K562 (cell line): ENCODE measurements around the gene UBASH3B. TPM values are rescaled to one million over a fixed set of nuclear protein-coding genes. Genes with fewer than 3 reads are reported as not detected.
A peak's percentile ranks its signal among the peaks of the same experiment; 100 is the strongest.

Experiments used
- ATAC-seq: fragments of 200-7000 bp; cut with Tn5 transposase; 3 replicates; pipeline ENCODE4 v1.9.1; 2020; ENCODE audit warnings: moderate library complexity
- BruUV-seq: library from RNA; stranded (reverse); fragments of 400-500 nt; replicated peaks from 2 replicates; lab custom pipeline; 2021; lab: Mats Ljungman, UMichigan
- CTCF ChIA-PET: fragments of 300-600 bp; formaldehyde crosslinking; extraction: SDS; loops from one replicate; lab custom pipeline; 2021; ENCODE audit warnings: low intra/inter-chr PET ratio; lab: Yijun Ruan, JAX
- POLR2A ChIA-PET: fragments of 300-600, 350-650 bp; sonication (Branson Sonifier 250); formaldehyde crosslinking; extraction: SDS; loops from one replicate; lab custom pipeline; 2021; ENCODE audit warnings: antibody characterized with exemption, inconsistent platforms; lab: Yijun Ruan, JAX
- DNase-seq, 4 experiments: peaks; one replicate each; pipeline versions ENCODE4 v3.0.0 to v3.0.0-alpha.2; 2011 to 2018; ENCODE audit warnings: low spot score in 3 of 4, mixed read lengths in 3 of 4; ENCODE audit errors: extremely low read depth in 1 of 4
- FAIRE-seq: peaks from 2 replicates; lab custom pipeline; 2011; peaks lifted over from hg19 to GRCh38; lab: Jason Lieb, UNC
- H2AFZ ChIP-seq: 2 replicates; pipeline ENCODE4 v1.6.0; 2011; ENCODE audit warnings: low read depth, low read length, control low read depth, inconsistent platforms
- H3K27ac ChIP-seq: fragments of 200-600 bp; 3 replicates; pipeline ENCODE4 v1.8.0; 2011; ENCODE audit warnings: low read depth, mild to moderate bottlenecking, control low read depth, inconsistent platforms, low read length, moderate library complexity, mixed read lengths; ENCODE audit errors: extremely low read depth
- H3K27me3 ChIP-seq, 2 experiments: fragments of 300-600 bp in 1 of 2; 2 replicates in 1 of 2; 3 replicates in 1 of 2; pipeline versions ENCODE4 v1.6.0 to v1.8.0; 2011; ENCODE audit warnings: inconsistent platforms in 2 of 2, low read length in 2 of 2, mild to moderate bottlenecking in 1 of 2, mixed read lengths in 1 of 2, moderate library complexity in 1 of 2; ENCODE audit not compliant: control insufficient read depth in 2 of 2, insufficient read depth in 2 of 2
- H3K36me3 ChIP-seq: fragments of 300-600 bp; 3 replicates; pipeline ENCODE4 v1.8.0; 2011; ENCODE audit warnings: mild to moderate bottlenecking, low read length, inconsistent platforms; ENCODE audit not compliant: control insufficient read depth, insufficient read depth
- H3K4me1 ChIP-seq, 2 experiments: fragments of 200-600 bp in 1 of 2; replicated peaks in 1 of 2; 2 replicates in 1 of 2; 3 replicates in 1 of 2; pipeline versions ENCODE4 v1.5.1 to v1.8.0; 2011; ENCODE audit warnings: inconsistent platforms in 2 of 2, low read length in 2 of 2, mild to moderate bottlenecking in 1 of 2, mixed read lengths in 1 of 2, moderate library complexity in 1 of 2; ENCODE audit not compliant: control insufficient read depth in 2 of 2, insufficient read depth in 2 of 2
- H3K4me2 ChIP-seq: 2 replicates; pipeline ENCODE4 v1.6.1; 2011; ENCODE audit warnings: low read length, control low read depth, inconsistent platforms, mixed read lengths; ENCODE audit not compliant: insufficient read depth
- H3K4me3 ChIP-seq: fragments of 200-600 bp; sonication (generic), shearing (Covaris generic); 2 replicates; pipeline ENCODE4 v1.5.1; 2016; ENCODE audit warnings: control low read depth, inconsistent platforms
- H3K79me2 ChIP-seq: fragments of 200-600 bp; 3 replicates; pipeline ENCODE4 v1.8.0; 2011; ENCODE audit warnings: low read length, inconsistent platforms; ENCODE audit not compliant: control insufficient read depth, insufficient read depth
- H3K9ac ChIP-seq, 2 experiments: 2 replicates each; pipeline versions ENCODE4 v1.6.0 to v1.6.1; 2011; ENCODE audit warnings: low read depth in 2 of 2, low read length in 2 of 2, control low read depth in 1 of 2, inconsistent platforms in 1 of 2, mild to moderate bottlenecking in 1 of 2, mixed read lengths in 1 of 2; ENCODE audit not compliant: insufficient read depth in 1 of 2
- H3K9me1 ChIP-seq: one replicate; pipeline ENCODE4 v1.6.0; 2011; ENCODE audit warnings: inconsistent platforms, mild to moderate bottlenecking, low read length, moderate library complexity; ENCODE audit not compliant: control insufficient read depth, insufficient read depth
- H3K9me3 ChIP-seq: replicated peaks from 2 replicates; pipeline ENCODE4 v1.5.1; 2011; ENCODE audit warnings: low read depth, low read length, inconsistent platforms; ENCODE audit not compliant: control insufficient read depth, insufficient read depth
- H4K20me1 ChIP-seq: replicated peaks from 2 replicates; pipeline ENCODE4 v1.6.1; 2011; ENCODE audit warnings: low read length, inconsistent platforms, mixed read lengths; ENCODE audit not compliant: control insufficient read depth, insufficient read depth
- CHD1 ChIP-seq: fragments of 200-600 bp; sonication (generic); IDR thresholded peaks from one replicate; pipeline ENCODE4 v1.6.1; 2012; ENCODE audit warnings: mild to moderate bottlenecking, moderate library complexity, low read length, inconsistent platforms
- HDAC1 ChIP-seq, 2 experiments: fragments of 450-650 bp; IDR thresholded peaks; 2 replicates each; pipeline ENCODE4 v1.6.1; 2016 to 2017; ENCODE audit warnings: inconsistent platforms in 1 of 2, mild to moderate bottlenecking in 1 of 2, moderate library complexity in 1 of 2
- NCOA2 ChIP-seq, 2 experiments: fragments of 450-650 bp; IDR thresholded peaks; 2 replicates each; pipeline ENCODE4 v1.6.1; 2018; ENCODE audit warnings: mild to moderate bottlenecking in 2 of 2, moderate library complexity in 1 of 2; ENCODE audit not compliant: partially characterized antibody in 2 of 2
- RBM25 ChIP-seq: fragments of 200-400 bp; formaldehyde crosslinking; IDR thresholded peaks from 2 replicates; pipeline ENCODE4 v1.6.1; 2018; ENCODE audit warnings: low read length, low read depth, moderate library complexity; ENCODE audit not compliant: severe bottlenecking
- SMARCA4 ChIP-seq: fragments of 450-650 bp; IDR thresholded peaks from 2 replicates; pipeline ENCODE4 v1.6.1; 2016
- TCF7 ChIP-seq: sonication (generic); IDR thresholded peaks from 2 replicates; pipeline ENCODE4 v1.6.1; 2016; ENCODE audit warnings: antibody characterized with exemption, borderline replicate concordance
- TCFL5 ChIP-seq: fragments of 250-450 bp; sonication (Bioruptor Pico); conservative IDR thresholded peaks from 2 replicates; pipeline ENCODE4 v1.6.1; 2021; ENCODE audit warnings: mild to moderate bottlenecking, moderate library complexity, matching md5 sums
- ZNF695 ChIP-seq: fragments of 450-650 bp; formaldehyde crosslinking; IDR thresholded peaks from 2 replicates; pipeline ENCODE4 v1.4.0; 2020; ENCODE audit warnings: mild to moderate bottlenecking, moderate library complexity
- WGBS: fragments of 100-300 bp; shearing (Covaris generic); methylation state at CpG from one replicate; pipeline ENCODE4 v1.1.6; 2016; ENCODE audit warnings: low coverage, mixed read lengths; ENCODE audit not compliant: insufficient coverage; ENCODE audit errors: missing lambda C conversion rate; 5-methylcytosine and 5-hydroxymethylcytosine counted together
- in situ Hi-C: fragments of 300-500 bp; cut with MboI; formaldehyde crosslinking; loops from 4 replicates; pipeline ENCODE4 v1.15.0; 2018; ENCODE audit warnings: inconsistent platforms, mixed read lengths
- intact Hi-C: fragments of 100-400 bp; cut with micrococcal nuclease; formaldehyde crosslinking; loops from 2 replicates; pipeline ENCODE4 v1.14.2; 2022
- polyA plus RNA-seq, 8 experiments: library from polyadenylated mRNA; depleted of rRNA in 4 of 8; stranded (reverse) in 5 of 8; unstranded in 3 of 8; fragments of >200 nt; fragmentation: Nextera tagmentation in 2 of 8; fragmentation: Illumina TruSeq in 1 of 8; extraction: Ambion mirVana in 2 of 8; extraction: Trizol in 1 of 8; gene quantifications; 2 replicates each; pipeline versions ENCODE4 v1.2.1 to v1.2.3, GENCODE V29; 2011 to 2014; ENCODE audit warnings: inconsistent platforms in 1 of 8, missing spikeins in 1 of 8
- total RNA-seq, 7 experiments: library from RNA; depleted of rRNA in 6 of 7; stranded (reverse); fragments of >200 nt in 6 of 7; fragmentation: Illumina TruSeq in 2 of 7; extraction: Trizol in 2 of 7; gene quantifications; 2 replicates each; pipeline versions ENCODE4 v1.2.1 to v1.2.3, GENCODE V29; 2011 to 2021; ENCODE audit warnings: low replicate concordance in 1 of 7
- TF ChIP-seq, protein P1 (sequence below): sonication (generic); IDR thresholded peaks from 2 replicates; pipeline ENCODE4 v1.6.1; 2016
- TF ChIP-seq, protein P2 (sequence below): fragments of 250-450 bp; sonication (Bioruptor Pico); IDR thresholded peaks from 2 replicates; pipeline ENCODE4 v1.6.1; 2021; ENCODE audit warnings: mild to moderate bottlenecking
- TF ChIP-seq, protein P3 (sequence below): fragments of 250-450 bp; sonication (Bioruptor Pico); IDR thresholded peaks from 2 replicates; pipeline ENCODE4 v1.8.0; 2021; ENCODE audit warnings: mild to moderate bottlenecking, moderate library complexity

The UBASH3B gene
- total and polyA plus RNA-seq, 9 of the 15 experiments (the other 6 are each of a cell fraction or from before 2014, with no cell fraction given), result 0.01 to 0.31 (median 0.08) TPM; not detected in 2

DNA sequence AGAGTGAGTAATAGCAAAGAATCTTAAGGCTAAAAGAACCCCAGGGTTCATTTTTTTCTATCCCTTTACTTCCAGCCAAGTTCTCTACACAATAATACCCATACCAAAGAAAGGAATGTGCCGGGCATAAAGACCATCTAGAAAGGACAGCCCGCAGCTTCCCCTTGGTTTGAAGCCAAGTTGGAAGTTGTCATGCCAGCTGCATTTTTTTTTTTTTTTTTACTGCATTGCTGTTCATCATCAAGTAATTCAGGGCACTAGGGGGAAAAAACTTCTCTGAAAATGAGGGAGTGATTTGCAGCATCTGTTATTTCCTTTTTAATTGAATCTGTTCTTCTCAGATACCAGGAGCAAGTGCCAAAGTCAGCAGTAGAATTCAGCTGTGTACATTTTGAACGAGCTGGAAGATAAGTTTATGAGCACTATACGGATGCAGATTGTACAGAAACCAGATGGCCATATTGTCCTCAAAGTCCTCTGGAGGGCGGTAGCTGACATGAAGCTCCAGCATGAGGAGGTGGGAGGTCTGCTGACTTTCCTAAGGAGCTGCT is 56.4 kb downstream of the UBASH3B start (continued):
- TF ChIP-seq, protein P1, sequence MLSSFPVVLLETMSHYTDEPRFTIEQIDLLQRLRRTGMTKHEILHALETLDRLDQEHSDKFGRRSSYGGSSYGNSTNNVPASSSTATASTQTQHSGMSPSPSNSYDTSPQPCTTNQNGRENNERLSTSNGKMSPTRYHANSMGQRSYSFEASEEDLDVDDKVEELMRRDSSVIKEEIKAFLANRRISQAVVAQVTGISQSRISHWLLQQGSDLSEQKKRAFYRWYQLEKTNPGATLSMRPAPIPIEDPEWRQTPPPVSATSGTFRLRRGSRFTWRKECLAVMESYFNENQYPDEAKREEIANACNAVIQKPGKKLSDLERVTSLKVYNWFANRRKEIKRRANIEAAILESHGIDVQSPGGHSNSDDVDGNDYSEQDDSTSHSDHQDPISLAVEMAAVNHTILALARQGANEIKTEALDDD, result no peak
- TF ChIP-seq NCOA2 (IDR thresholded peaks at IDR 0.05; ENCODE audit: partially characterized antibody in 2 of 2) (no peak), HDAC1 (IDR thresholded peaks at IDR 0.05) (no peak), CHD1 (no peak), TCFL5 (CRISPR knock-in tag) (no peak)
- TF ChIP-seq, protein P2, sequence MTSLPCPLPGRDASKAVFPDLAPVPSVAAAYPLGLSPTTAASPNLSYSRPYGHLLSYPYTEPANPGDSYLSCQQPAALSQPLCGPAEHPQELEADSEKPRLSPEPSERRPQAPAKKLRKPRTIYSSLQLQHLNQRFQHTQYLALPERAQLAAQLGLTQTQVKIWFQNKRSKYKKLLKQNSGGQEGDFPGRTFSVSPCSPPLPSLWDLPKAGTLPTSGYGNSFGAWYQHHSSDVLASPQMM (CRISPR knock-in tag), result no peak

DNA sequence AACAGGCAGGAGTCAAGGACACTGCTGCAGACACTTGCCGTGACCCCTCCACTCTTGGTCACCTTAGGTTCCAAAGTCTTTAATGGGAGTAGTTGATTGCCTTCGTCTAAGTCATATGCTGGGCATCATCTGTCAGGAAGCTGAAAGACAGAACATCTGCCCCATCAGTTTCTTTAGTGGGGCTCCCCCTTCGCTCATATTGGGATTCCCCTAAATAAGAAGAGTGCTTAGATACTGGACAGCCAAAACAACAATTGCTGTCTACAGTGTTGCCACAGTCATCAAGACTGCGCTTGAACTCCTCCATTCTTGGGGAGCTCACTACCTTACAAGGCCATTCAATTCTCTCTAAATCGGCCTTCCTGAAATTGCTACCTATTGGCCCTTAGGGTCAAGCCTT is 58.5 kb downstream of the UBASH3B start:
- no peaks in the 10 kb centered on the region for H3K4me1 ChIP-seq
- CTCF ChIA-PET, result no interaction called here
- 0% methylated on average over 5 of the region's 5 CpGs for WGBS
- no peak overlapping the region for H3K27ac ChIP-seq
- ATAC-seq (no peak), DNase-seq (no peak), FAIRE-seq (no peak)
- intact Hi-C loops, result no loop called here
- H3K9me3 ChIP-seq, result no peaks in the 10 kb centered on the region
- in situ Hi-C loops, result no loop called here
- no peak overlapping the region for H3K9ac ChIP-seq
- H3K27me3 ChIP-seq, result peaks cover 2 to 31% of the 10 kb centered on the region in 2 experiments; a peak in 4 of 5 replicates
- no peak overlapping the region for H2AFZ ChIP-seq
- POLR2A ChIA-PET, result no interaction called here
- H3K79me2 ChIP-seq, result no peaks in the 10 kb centered on the region
- H3K4me3 ChIP-seq, result no peak overlapping the region
- BruUV-seq, result no TSS peak
- no peaks in the 10 kb centered on the region for H3K36me3 ChIP-seq
- TF ChIP-seq, protein P3, sequence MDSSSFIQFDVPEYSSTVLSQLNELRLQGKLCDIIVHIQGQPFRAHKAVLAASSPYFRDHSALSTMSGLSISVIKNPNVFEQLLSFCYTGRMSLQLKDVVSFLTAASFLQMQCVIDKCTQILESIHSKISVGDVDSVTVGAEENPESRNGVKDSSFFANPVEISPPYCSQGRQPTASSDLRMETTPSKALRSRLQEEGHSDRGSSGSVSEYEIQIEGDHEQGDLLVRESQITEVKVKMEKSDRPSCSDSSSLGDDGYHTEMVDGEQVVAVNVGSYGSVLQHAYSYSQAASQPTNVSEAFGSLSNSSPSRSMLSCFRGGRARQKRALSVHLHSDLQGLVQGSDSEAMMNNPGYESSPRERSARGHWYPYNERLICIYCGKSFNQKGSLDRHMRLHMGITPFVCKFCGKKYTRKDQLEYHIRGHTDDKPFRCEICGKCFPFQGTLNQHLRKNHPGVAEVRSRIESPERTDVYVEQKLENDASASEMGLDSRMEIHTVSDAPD (CRISPR knock-in tag), result no peak
- TF ChIP-seq ZNF695 (CRISPR knock-in tag), result no peak
- no peak for TF ChIP-seq TCF7
- TF ChIP-seq RBM25, result peak; percentile 22
- TF ChIP-seq SMARCA4, result no peak
- no peaks in the 10 kb centered on the region for H4K20me1 ChIP-seq
- no peak overlapping the region for H3K4me2 ChIP-seq
- H3K9me1 ChIP-seq, result no peaks in the 10 kb centered on the region
